ENCODE measurements around the gene FAM174C.
A peak's percentile ranks its signal among the peaks of the same experiment; 100 is the strongest.

The FAM174C gene

GRCh38 chr19:1252821-1253513 is 22.4 kb upstream of the FAM174C start:
- H3K4me2 ChIP-seq (ENCODE audit: low read length), result peak overlapping the region; percentile 100

GRCh38 chr19:1253514-1254080 is 21.7 kb upstream of the FAM174C start:
- no peak overlapping the region for H2AFZ ChIP-seq (ENCODE audit: low read depth, low read length)
- H3K36me3 ChIP-seq (replicated peaks; ENCODE audit: low read depth, low read length), result peaks cover 58% of the 10 kb centered on the region
- peak overlapping the region; percentile 92 for H3K27ac ChIP-seq (ENCODE audit: low read length)
- peak overlapping the region; percentile 88 for H3K4me3 ChIP-seq (ENCODE audit: low read length)
- no peaks in the 10 kb centered on the region for H3K27me3 ChIP-seq (ENCODE audit: low read depth, low read length)
- TF ChIP-seq CTCF (IDR thresholded peaks at IDR 0.05; ENCODE audit: low read depth, low read length), result no peak
- no peak for TF ChIP-seq EZH2phosphoT487 (IDR thresholded peaks at IDR 0.05; ENCODE audit: low read depth)
- peaks cover 66% of the 10 kb centered on the region for H3K79me2 ChIP-seq (ENCODE audit: low read length)
- H3K9ac ChIP-seq (ENCODE audit: low read length), result peak overlapping the region; percentile 98
- H3K4me2 ChIP-seq (ENCODE audit: low read length), result peak overlapping the region; percentile 100
- peaks cover 11% of the 10 kb centered on the region; the same call in 1 of the 2 replicates for H4K20me1 ChIP-seq (ENCODE audit: insufficient read depth, low read length)
- no peaks in the 10 kb centered on the region for H3K9me3 ChIP-seq (ENCODE audit: insufficient read depth, low read length)
- peaks cover 29% of the 10 kb centered on the region for H3K4me1 ChIP-seq (ENCODE audit: low read length)

More at GRCh38 chr19:1252821-1253513, 22.4 kb upstream of the FAM174C start:
- Histone ChIP-seq H3K27me3 (ENCODE audit: low read depth, low read length) (no peaks in the 10 kb centered on the region), H3K79me2 (ENCODE audit: low read length) (peaks cover 61% of the 10 kb centered on the region), H3K9ac (ENCODE audit: low read length) (peak overlapping the region; percentile 98), H4K20me1 (ENCODE audit: insufficient read depth, low read length) (peaks cover 11% of the 10 kb centered on the region; the same call in 1 of the 2 replicates), H3K36me3 (replicated peaks; ENCODE audit: low read depth, low read length) (peaks cover 55% of the 10 kb centered on the region), H3K9me3 (ENCODE audit: insufficient read depth, low read length) (no peaks in the 10 kb centered on the region), H3K4me3 (ENCODE audit: low read length) (peak overlapping the region; percentile 88), H2AFZ (ENCODE audit: low read depth, low read length) (no peak overlapping the region), H3K27ac (ENCODE audit: low read length) (peak overlapping the region; percentile 92), H3K4me1 (ENCODE audit: low read length) (peaks cover 25% of the 10 kb centered on the region)
- no peak for TF ChIP-seq EZH2phosphoT487 (IDR thresholded peaks at IDR 0.05; ENCODE audit: low read depth)
- TF ChIP-seq CTCF (IDR thresholded peaks at IDR 0.05; ENCODE audit: low read depth, low read length), result no peak

- TF ChIP-seq CTCF (IDR thresholded peaks at IDR 0.05; ENCODE audit: low read depth, low read length) (no peak), EZH2phosphoT487 (IDR thresholded peaks at IDR 0.05; ENCODE audit: low read depth) (no peak)
- no peak overlapping the region for H3K9ac ChIP-seq (ENCODE audit: low read length)
- H4K20me1 ChIP-seq (ENCODE audit: insufficient read depth, low read length), result peaks cover 11% of the 10 kb centered on the region; the same call in 1 of the 2 replicates
- no peak overlapping the region for H2AFZ ChIP-seq (ENCODE audit: low read depth, low read length)
- H3K4me3 ChIP-seq (ENCODE audit: low read length), result no peak overlapping the region
- no peak overlapping the region for H3K27ac ChIP-seq (ENCODE audit: low read length)
- H3K36me3 ChIP-seq (replicated peaks; ENCODE audit: low read depth, low read length), result peaks cover 58% of the 10 kb centered on the region
- H3K9me3 ChIP-seq (ENCODE audit: insufficient read depth, low read length), result no peaks in the 10 kb centered on the region
- H3K4me2 ChIP-seq (ENCODE audit: low read length), result no peak overlapping the region
- peaks cover 66% of the 10 kb centered on the region for H3K79me2 ChIP-seq (ENCODE audit: low read length)
- H3K27me3 ChIP-seq (ENCODE audit: low read depth, low read length), result no peaks in the 10 kb centered on the region
- peaks cover 34% of the 10 kb centered on the region for H3K4me1 ChIP-seq (ENCODE audit: low read length)
Observed at GRCh38 chr19:1254081-1254527, 21.2 kb upstream of the FAM174C start.

GRCh38 chr19:1254530-1255185 is 20.7 kb upstream of the FAM174C start:
- no peak overlapping the region for H3K4me3 ChIP-seq (ENCODE audit: low read length)

More at GRCh38 chr19:1254530-1255185, 20.7 kb upstream of the FAM174C start:
- Histone ChIP-seq H3K79me2 (ENCODE audit: low read length) (peaks cover 65% of the 10 kb centered on the region), H4K20me1 (ENCODE audit: insufficient read depth, low read length) (peaks cover 11% of the 10 kb centered on the region; the same call in 1 of the 2 replicates), H3K27ac (ENCODE audit: low read length) (no peak overlapping the region), H2AFZ (ENCODE audit: low read depth, low read length) (no peak overlapping the region), H3K9ac (ENCODE audit: low read length) (no peak overlapping the region), H3K4me1 (ENCODE audit: low read length) (peaks cover 39% of the 10 kb centered on the region), H3K27me3 (ENCODE audit: low read depth, low read length) (no peaks in the 10 kb centered on the region), H3K36me3 (replicated peaks; ENCODE audit: low read depth, low read length) (peaks cover 58% of the 10 kb centered on the region), H3K9me3 (ENCODE audit: insufficient read depth, low read length) (no peaks in the 10 kb centered on the region), H3K4me2 (ENCODE audit: low read length) (no peak overlapping the region)
- TF ChIP-seq CTCF (IDR thresholded peaks at IDR 0.05; ENCODE audit: low read depth, low read length) (no peak), EZH2phosphoT487 (IDR thresholded peaks at IDR 0.05; ENCODE audit: low read depth) (no peak)

Measured in OCI-LY3 (cell line).